B cell (primary cell): Measurements from ENCODE around the gene MED9.

Source experiments
- CTCF ChIP-seq: fragments of 200-600 bp; IDR thresholded peaks from one replicate; pipeline ENCODE4 v1.8.0; 2022; ENCODE audit warnings: antibody characterized with exemption, mild to moderate bottlenecking
- EZH2 ChIP-seq: IDR thresholded peaks from 2 replicates; pipeline ENCODE4 v1.6.1; 2012; ENCODE audit warnings: borderline replicate concordance, low read depth, mild to moderate bottlenecking, moderate library complexity, low read length; ENCODE audit not compliant: insufficient read depth, poor library complexity, severe bottlenecking

DNA sequence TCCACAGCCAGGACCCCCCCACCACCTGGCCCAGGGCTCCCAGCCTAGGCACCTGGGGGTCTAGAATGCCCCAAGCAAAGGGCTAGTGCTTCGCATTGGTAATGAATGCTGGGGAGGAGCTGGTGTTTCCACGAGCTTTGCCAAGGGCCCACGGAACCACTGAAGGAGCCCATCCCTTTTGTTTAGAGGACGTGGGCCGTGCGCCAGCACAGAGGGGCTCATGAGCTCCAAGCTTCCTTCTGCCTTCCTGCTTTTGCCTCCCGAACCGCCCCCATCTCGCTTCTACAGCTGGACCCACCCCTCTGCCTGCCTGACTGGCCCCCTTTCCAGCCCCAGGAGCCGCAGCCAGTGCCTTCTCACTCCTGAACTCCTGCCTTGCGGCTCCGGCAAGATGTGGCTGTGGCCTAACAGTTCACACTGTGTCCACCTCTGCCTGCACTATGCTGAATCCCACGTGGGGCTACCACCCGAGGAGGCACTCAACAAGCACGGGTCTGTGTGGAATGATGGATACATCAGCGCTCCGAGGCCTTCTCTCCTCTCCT lies 51.2 kb downstream of the MED9 start:
- TF ChIP-seq CTCF (no peak), EZH2 (no peak)
